ENCODE measurements around the gene TOGARAM1. TPM values are rescaled to one million over a fixed set of nuclear protein-coding genes. Genes with fewer than 3 reads are reported as not detected.

Gene TOGARAM1
- total RNA-seq, 1 donor from 2014 or later = 42.3 TPM

DNA sequence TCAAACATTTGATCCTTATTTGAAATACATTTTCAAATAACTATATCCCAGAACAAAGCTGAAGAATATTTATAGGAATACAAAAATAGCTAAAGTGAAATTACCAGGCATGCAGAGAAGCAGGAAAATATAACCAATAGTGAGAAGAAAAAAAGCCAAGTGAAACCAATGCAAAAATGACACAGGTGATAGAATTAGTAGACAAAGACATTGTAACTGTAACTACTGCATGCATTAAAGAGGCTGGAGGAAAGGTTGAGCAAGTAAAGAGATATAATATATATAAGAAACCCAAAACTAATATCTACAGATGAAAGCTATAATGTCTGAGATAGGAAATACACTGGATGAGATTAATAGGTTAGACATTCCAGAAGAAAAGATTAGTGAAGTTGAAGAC is 72.7 kb downstream of the TOGARAM1 start:
- no peaks in the 10 kb centered on the region for H3K27me3 ChIP-seq (ENCODE audit: control insufficient read depth in 3 of 3, insufficient read depth in 3 of 3, low read length in 3 of 3)
- no peaks in the 10 kb centered on the region for H3K9me3 ChIP-seq (ENCODE audit: control insufficient read depth in 3 of 3, low read length in 3 of 3)
- no peaks in the 10 kb centered on the region for H3K4me1 ChIP-seq (ENCODE audit: control insufficient read depth in 3 of 3, insufficient read depth in 3 of 3, low read length in 3 of 3)
- H3K9ac ChIP-seq (ENCODE audit: low read depth in 1 of 3, low read length in 3 of 3) = no peak overlapping the region
- no peak overlapping the region for H3K4me3 ChIP-seq (ENCODE audit: low read length in 3 of 3)
- no peak overlapping the region for H3K27ac ChIP-seq (ENCODE audit: low read depth, low read length)
- H3K36me3 ChIP-seq (ENCODE audit: control insufficient read depth in 3 of 3, insufficient read depth in 3 of 3, low read length in 3 of 3) = peaks cover 25 to 43% (median 26%) of the 10 kb centered on the region in 3 donors

DNA sequence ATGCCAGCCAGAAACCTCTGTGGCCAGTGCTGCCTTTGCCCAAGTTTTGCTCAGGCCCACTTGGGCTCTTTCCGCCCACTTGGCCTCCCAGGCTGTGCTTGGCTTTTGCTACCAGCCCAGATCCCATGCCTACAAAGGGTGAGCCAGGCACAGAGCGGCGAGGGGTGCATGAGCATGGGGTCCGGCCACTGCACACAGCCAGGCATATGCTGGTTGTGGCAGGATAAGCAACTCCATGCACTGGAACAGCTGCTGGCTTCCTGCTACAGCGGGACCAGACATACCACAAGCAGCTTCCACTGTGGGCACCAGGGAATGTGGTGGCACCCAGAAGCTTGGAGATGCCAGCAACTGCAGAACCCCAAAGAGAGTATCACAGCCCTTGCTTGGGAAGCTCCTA is 76.3 kb downstream of the TOGARAM1 start:
- Histone ChIP-seq H3K27me3 (ENCODE audit: control insufficient read depth in 3 of 3, insufficient read depth in 3 of 3, low read length in 3 of 3) (no peaks in the 10 kb centered on the region), H3K4me3 (ENCODE audit: low read length in 3 of 3) (no peak overlapping the region), H3K9ac (ENCODE audit: low read depth in 1 of 3, low read length in 3 of 3) (no peak overlapping the region), H3K9me3 (ENCODE audit: control insufficient read depth in 3 of 3, low read length in 3 of 3) (no peaks in the 10 kb centered on the region), H3K27ac (ENCODE audit: low read depth, low read length) (no peak overlapping the region), H3K4me1 (ENCODE audit: control insufficient read depth in 3 of 3, insufficient read depth in 3 of 3, low read length in 3 of 3) (no peaks in the 10 kb centered on the region), H3K36me3 (ENCODE audit: control insufficient read depth in 3 of 3, insufficient read depth in 3 of 3, low read length in 3 of 3) (peaks cover 20 to 28% (median 22%) of the 10 kb centered on the region in 3 donors)

DNA sequence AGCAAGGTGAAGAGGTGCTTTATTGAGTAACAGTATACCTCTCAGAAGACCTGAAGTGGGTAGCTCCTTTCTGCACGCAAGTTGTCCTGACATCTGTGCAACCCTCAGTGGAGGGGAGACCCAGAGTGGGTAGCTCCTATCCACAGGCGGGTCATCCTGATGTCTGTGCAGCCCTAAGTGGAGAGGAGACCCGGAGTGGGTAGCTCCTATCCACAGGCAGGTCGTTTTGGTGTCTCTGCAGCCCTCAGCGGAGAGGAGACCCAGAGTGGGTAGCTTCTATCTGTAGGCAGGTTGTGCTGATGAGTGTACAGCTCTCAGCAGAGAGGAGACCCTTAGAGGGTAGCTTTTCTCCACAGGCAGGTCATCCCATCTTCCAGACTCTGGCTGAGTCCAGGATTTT is 76.9 kb downstream of the TOGARAM1 start:
- no peak overlapping the region for H3K9ac ChIP-seq (ENCODE audit: low read depth in 1 of 3, low read length in 3 of 3)
- no peak overlapping the region for H3K4me3 ChIP-seq (ENCODE audit: low read length in 3 of 3)
- H3K27ac ChIP-seq (ENCODE audit: low read depth, low read length) = no peak overlapping the region
- H3K4me1 ChIP-seq (ENCODE audit: control insufficient read depth in 3 of 3, insufficient read depth in 3 of 3, low read length in 3 of 3) = no peaks in the 10 kb centered on the region
- no peaks in the 10 kb centered on the region for H3K27me3 ChIP-seq (ENCODE audit: control insufficient read depth in 3 of 3, insufficient read depth in 3 of 3, low read length in 3 of 3)
- H3K36me3 ChIP-seq (ENCODE audit: control insufficient read depth in 3 of 3, insufficient read depth in 3 of 3, low read length in 3 of 3) = peaks cover 22 to 25% (median 22%) of the 10 kb centered on the region in 3 donors
- no peaks in the 10 kb centered on the region for H3K9me3 ChIP-seq (ENCODE audit: control insufficient read depth in 3 of 3, low read length in 3 of 3)

DNA sequence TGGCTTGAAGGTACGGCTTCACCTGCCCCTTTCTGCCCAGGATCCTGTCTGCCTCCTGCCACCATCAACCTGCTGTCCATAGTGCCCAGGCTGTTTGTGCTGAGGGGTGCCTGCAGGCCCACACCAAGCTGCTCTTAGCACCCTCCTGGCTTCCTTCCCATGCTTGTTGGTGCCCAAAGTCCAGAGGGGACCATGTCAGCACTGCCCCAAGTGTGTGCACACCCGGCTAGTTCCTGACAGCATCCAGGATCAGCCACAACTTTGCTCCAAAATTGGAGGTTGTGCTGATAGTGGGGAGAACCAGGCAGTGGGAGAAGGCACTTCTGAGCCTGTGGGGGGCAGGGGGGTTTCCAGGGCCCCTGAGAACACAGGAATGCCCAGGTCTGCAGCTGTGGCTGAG is 77.4 kb downstream of the TOGARAM1 start:
- peaks cover 19 to 22% (median 22%) of the 10 kb centered on the region in 3 donors for H3K36me3 ChIP-seq (ENCODE audit: control insufficient read depth in 3 of 3, insufficient read depth in 3 of 3, low read length in 3 of 3)
- no peak overlapping the region for H3K9ac ChIP-seq (ENCODE audit: low read depth in 1 of 3, low read length in 3 of 3)
- no peaks in the 10 kb centered on the region for H3K9me3 ChIP-seq (ENCODE audit: control insufficient read depth in 3 of 3, low read length in 3 of 3)
- no peak overlapping the region for H3K4me3 ChIP-seq (ENCODE audit: low read length in 3 of 3)
- no peaks in the 10 kb centered on the region for H3K27me3 ChIP-seq (ENCODE audit: control insufficient read depth in 3 of 3, insufficient read depth in 3 of 3, low read length in 3 of 3)
- H3K4me1 ChIP-seq (ENCODE audit: control insufficient read depth in 3 of 3, insufficient read depth in 3 of 3, low read length in 3 of 3) = no peaks in the 10 kb centered on the region
- H3K27ac ChIP-seq (ENCODE audit: low read depth, low read length) = no peak overlapping the region

DNA sequence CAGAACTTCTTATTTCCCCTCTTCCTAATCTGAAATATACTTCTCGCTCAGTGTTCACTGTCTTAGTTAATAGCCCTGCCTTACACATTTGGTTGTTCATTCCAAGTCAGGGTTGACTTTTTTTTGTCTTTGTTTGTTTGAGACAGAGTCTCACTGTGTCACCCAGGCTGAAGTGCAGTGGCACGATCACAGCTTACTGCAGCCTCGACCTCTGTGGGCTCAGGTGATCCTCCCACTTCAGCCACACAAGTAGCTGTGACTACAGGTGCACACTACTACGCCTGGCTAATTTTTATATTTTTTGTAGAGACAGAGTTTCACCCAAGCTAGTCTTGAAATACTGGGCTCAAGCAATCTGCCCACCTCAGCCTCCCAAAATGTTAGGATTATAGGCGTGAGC is 79.7 kb downstream of the TOGARAM1 start:
- Histone ChIP-seq H3K4me1 (ENCODE audit: control insufficient read depth in 3 of 3, insufficient read depth in 3 of 3, low read length in 3 of 3) (no peaks in the 10 kb centered on the region), H3K36me3 (ENCODE audit: control insufficient read depth in 3 of 3, insufficient read depth in 3 of 3, low read length in 3 of 3) (peaks cover 18 to 30% (median 27%) of the 10 kb centered on the region in 3 donors), H3K9me3 (ENCODE audit: control insufficient read depth in 3 of 3, low read length in 3 of 3) (no peaks in the 10 kb centered on the region), H3K27ac (ENCODE audit: low read depth, low read length) (no peak overlapping the region), H3K4me3 (ENCODE audit: low read length in 3 of 3) (no peak overlapping the region), H3K27me3 (ENCODE audit: control insufficient read depth in 3 of 3, insufficient read depth in 3 of 3, low read length in 3 of 3) (no peaks in the 10 kb centered on the region), H3K9ac (ENCODE audit: low read depth in 1 of 3, low read length in 3 of 3) (no peak overlapping the region)

DNA sequence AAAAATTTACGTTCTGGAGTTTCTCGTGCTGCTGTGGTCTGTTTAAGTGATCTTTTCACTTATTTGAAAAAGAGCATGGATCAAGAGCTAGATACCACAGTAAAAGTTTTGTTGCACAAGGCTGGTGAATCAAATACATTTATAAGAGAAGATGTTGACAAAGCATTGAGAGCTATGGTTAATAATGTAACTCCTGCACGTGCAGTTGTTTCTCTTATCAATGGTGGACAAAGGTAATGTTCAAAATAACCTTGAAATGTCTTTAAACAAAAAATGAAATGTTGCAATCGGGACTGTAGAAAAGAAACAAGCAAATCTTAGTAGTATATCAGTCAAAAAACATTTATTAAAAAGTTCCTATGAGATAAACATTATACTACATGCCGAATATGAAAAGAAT is 82.6 kb downstream of the TOGARAM1 start:
- H3K9me3 ChIP-seq (ENCODE audit: control insufficient read depth in 3 of 3, low read length in 3 of 3) = no peaks in the 10 kb centered on the region
- H3K4me1 ChIP-seq (ENCODE audit: control insufficient read depth in 3 of 3, insufficient read depth in 3 of 3, low read length in 3 of 3) = no peaks in the 10 kb centered on the region
- no peaks in the 10 kb centered on the region for H3K27me3 ChIP-seq (ENCODE audit: control insufficient read depth in 3 of 3, insufficient read depth in 3 of 3, low read length in 3 of 3)
- no peak overlapping the region for H3K4me3 ChIP-seq (ENCODE audit: low read length in 3 of 3)
- peaks cover 10 to 13% (median 12%) of the 10 kb centered on the region in 3 donors for H3K36me3 ChIP-seq (ENCODE audit: control insufficient read depth in 3 of 3, insufficient read depth in 3 of 3, low read length in 3 of 3)
- H3K27ac ChIP-seq (ENCODE audit: low read depth, low read length) = no peak overlapping the region
- no peak overlapping the region for H3K9ac ChIP-seq (ENCODE audit: low read depth in 1 of 3, low read length in 3 of 3)

DNA sequence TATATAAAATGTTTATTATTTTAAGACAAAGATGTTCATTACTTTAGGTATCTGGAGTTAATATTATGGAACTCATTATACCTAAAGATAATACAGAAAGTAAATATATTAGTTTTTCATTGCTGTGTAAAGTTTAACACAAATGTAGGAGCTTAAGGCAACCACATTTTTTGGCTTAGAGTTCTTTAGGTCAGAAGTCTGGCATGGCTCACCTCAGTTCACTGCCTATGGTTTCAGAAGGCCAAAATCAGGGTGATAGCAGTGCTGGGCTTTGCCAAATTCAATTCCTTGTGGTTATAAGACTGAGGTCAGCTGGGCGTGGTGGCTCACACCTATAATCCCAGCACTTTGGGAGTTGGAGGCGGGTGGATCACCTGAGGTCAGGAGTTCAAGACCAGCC is 86.4 kb downstream of the TOGARAM1 start:
- H3K4me1 ChIP-seq (ENCODE audit: control insufficient read depth in 3 of 3, insufficient read depth in 3 of 3, low read length in 3 of 3) = no peaks in the 10 kb centered on the region
- no peak overlapping the region for H3K4me3 ChIP-seq (ENCODE audit: low read length in 3 of 3)
- H3K36me3 ChIP-seq (ENCODE audit: control insufficient read depth in 3 of 3, insufficient read depth in 3 of 3, low read length in 3 of 3) = peaks cover 10 to 21% (median 15%) of the 10 kb centered on the region in 3 donors
- H3K9ac ChIP-seq (ENCODE audit: low read depth in 1 of 3, low read length in 3 of 3) = no peak overlapping the region
- no peaks in the 10 kb centered on the region for H3K9me3 ChIP-seq (ENCODE audit: control insufficient read depth in 3 of 3, low read length in 3 of 3)
- H3K27me3 ChIP-seq (ENCODE audit: control insufficient read depth in 3 of 3, insufficient read depth in 3 of 3, low read length in 3 of 3) = no peaks in the 10 kb centered on the region
- no peak overlapping the region for H3K27ac ChIP-seq (ENCODE audit: low read depth, low read length)

DNA sequence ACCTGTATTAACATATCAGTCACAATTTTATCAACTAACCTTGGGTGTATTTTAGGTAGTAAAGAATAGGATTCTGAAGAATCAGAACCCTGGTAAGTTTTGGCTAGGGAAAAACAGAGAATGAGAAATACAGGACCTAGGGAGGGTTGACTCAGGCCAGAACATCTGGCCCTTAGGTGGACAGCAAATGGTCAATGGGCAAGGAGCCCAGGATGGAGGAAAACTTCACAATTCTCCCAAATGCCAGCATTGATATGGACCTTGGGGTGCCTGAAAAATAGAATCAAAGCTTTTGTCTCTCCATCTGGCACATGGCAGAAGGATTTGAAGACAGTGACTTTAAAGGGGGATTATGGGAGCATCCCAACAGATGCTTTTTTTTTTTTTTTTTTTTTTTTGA is 89.2 kb downstream of the TOGARAM1 start:
- no peaks in the 10 kb centered on the region for H3K9me3 ChIP-seq (ENCODE audit: control insufficient read depth in 3 of 3, low read length in 3 of 3)
- no peaks in the 10 kb centered on the region for H3K4me1 ChIP-seq (ENCODE audit: control insufficient read depth in 3 of 3, insufficient read depth in 3 of 3, low read length in 3 of 3)
- H3K27me3 ChIP-seq (ENCODE audit: control insufficient read depth in 3 of 3, insufficient read depth in 3 of 3, low read length in 3 of 3) = no peaks in the 10 kb centered on the region
- H3K4me3 ChIP-seq (ENCODE audit: low read length in 3 of 3) = no peak overlapping the region
- peaks cover 10 to 19% (median 17%) of the 10 kb centered on the region in 3 donors for H3K36me3 ChIP-seq (ENCODE audit: control insufficient read depth in 3 of 3, insufficient read depth in 3 of 3, low read length in 3 of 3)
- H3K9ac ChIP-seq (ENCODE audit: low read depth in 1 of 3, low read length in 3 of 3) = no peak overlapping the region
- H3K27ac ChIP-seq (ENCODE audit: low read depth, low read length) = no peak overlapping the region

DNA sequence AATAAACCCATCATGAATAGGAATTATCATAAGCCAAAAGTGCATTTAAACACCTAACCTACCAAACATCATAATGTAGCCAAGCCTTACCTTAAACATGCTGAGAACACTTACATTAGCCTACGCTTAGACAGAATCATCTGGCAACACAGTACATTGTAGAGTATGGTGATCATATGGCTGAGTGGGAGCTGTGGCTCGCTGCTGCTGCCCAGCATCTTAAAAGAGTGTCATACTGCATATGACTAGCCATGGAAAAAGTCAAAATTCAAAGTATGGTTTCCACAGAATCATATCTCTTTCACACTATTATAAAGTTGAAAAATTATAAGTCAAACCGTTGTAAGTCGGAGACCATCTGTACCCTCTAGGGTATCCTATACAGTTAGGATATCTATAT is 89.9 kb downstream of the TOGARAM1 start:
- H3K36me3 ChIP-seq (ENCODE audit: control insufficient read depth in 3 of 3, insufficient read depth in 3 of 3, low read length in 3 of 3) = peaks cover 4 to 13% (median 10%) of the 10 kb centered on the region in 3 donors
- H3K27ac ChIP-seq (ENCODE audit: low read depth, low read length) = no peak overlapping the region
- no peak overlapping the region for H3K4me3 ChIP-seq (ENCODE audit: low read length in 3 of 3)
- no peaks in the 10 kb centered on the region for H3K4me1 ChIP-seq (ENCODE audit: control insufficient read depth in 3 of 3, insufficient read depth in 3 of 3, low read length in 3 of 3)
- H3K9me3 ChIP-seq (ENCODE audit: control insufficient read depth in 3 of 3, low read length in 3 of 3) = no peaks in the 10 kb centered on the region
- no peak overlapping the region for H3K9ac ChIP-seq (ENCODE audit: low read depth in 1 of 3, low read length in 3 of 3)
- no peaks in the 10 kb centered on the region for H3K27me3 ChIP-seq (ENCODE audit: control insufficient read depth in 3 of 3, insufficient read depth in 3 of 3, low read length in 3 of 3)

DNA sequence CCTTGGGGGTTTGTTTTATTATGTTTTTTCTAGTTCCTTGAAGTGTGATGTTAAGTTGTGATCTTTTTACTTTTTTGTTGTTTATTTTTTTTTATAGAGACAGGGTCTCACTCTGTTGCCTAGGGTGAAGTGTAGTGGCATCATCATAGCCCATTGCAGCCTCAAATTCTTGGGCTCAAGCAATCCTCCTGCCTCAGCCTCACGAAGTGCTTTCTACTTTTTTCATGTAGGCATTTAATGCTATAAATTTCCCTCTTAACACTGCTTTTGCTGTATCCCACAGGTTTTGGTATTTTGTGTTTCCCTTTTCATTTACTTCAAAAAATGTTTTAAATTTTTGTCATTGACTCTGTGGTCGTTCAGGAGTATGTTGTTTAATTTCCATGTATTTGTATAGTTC is 95.4 kb downstream of the TOGARAM1 start:
- H3K27me3 ChIP-seq (ENCODE audit: control insufficient read depth in 3 of 3, insufficient read depth in 3 of 3, low read length in 3 of 3) = no peaks in the 10 kb centered on the region
- no peak overlapping the region for H3K9ac ChIP-seq (ENCODE audit: low read depth in 1 of 3, low read length in 3 of 3)
- no peaks in the 10 kb centered on the region for H3K4me1 ChIP-seq (ENCODE audit: control insufficient read depth in 3 of 3, insufficient read depth in 3 of 3, low read length in 3 of 3)
- H3K36me3 ChIP-seq (ENCODE audit: control insufficient read depth in 3 of 3, insufficient read depth in 3 of 3, low read length in 3 of 3) = peaks cover 0 to 8% (median 6%) of the 10 kb centered on the region in 3 donors
- H3K9me3 ChIP-seq (ENCODE audit: control insufficient read depth in 3 of 3, low read length in 3 of 3) = no peaks in the 10 kb centered on the region
- no peak overlapping the region for H3K27ac ChIP-seq (ENCODE audit: low read depth, low read length)
- H3K4me3 ChIP-seq (ENCODE audit: low read length in 3 of 3) = no peak overlapping the region
